GM23248 (cell line): Measurements from ENCODE around the gene TRMT2B.

ENCODE experiments used
- EZH2 ChIP-seq: fragments of 200-600 bp; sonication (generic); IDR thresholded peaks from 2 replicates; pipeline ENCODE4 v1.6.1; 2018; ENCODE audit warnings: antibody characterized with exemption, mild to moderate bottlenecking; ENCODE audit not compliant: insufficient read depth, poor library complexity, severe bottlenecking
- EZH2phosphoT487 ChIP-seq: fragments of 200-600 bp; sonication (generic); IDR thresholded peaks from 2 replicates; pipeline ENCODE4 v1.6.1; 2018; ENCODE audit warnings: antibody characterized with exemption, moderate library complexity, mild to moderate bottlenecking, low read depth; ENCODE audit not compliant: insufficient read depth

DNA sequence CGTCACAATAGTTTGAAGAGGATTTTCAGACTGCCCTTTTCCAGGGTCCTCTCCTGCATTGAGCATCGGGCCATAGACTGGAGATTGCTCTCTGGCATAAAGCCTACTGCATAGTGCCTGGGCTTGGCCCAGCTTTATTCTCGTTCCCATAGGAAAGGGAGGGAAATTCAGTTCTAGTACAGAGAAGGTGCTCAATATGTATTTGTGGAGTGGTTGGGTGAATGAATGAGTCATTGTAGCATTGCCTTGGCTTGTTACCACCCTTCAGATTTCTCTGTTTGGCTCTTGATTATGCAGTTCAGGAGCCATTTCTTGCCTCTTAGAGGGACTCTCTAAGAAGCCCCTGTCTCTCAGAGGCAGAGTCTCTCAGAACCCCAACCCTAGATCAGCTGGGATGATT lies 29.3 kb upstream of the TRMT2B start:
- TF ChIP-seq EZH2 (no peak), EZH2phosphoT487 (no peak)
